H1 (cell line): ENCODE measurements around the gene SUSD6. TPM values are rescaled to one million over a fixed set of nuclear protein-coding genes. Genes with fewer than 3 reads are reported as not detected.

Experiments used
- CTCF ChIA-PET: fragments of 300-600 bp; sonication (Branson Sonifier 250); formaldehyde crosslinking; loops from one replicate; lab custom pipeline; 2021; ENCODE audit not compliant: partially characterized antibody; lab: Charles Lee
- POLR2A ChIA-PET: fragments of 300-600 bp; sonication (Branson Sonifier 250); formaldehyde crosslinking; loops from one replicate; lab custom pipeline; 2021; ENCODE audit warnings: inconsistent platforms; ENCODE audit not compliant: partially characterized antibody; lab: Charles Lee
- DNase-seq, 2 experiments: peaks; one replicate each; pipeline versions ENCODE4 v3.0.0 to v3.0.0-alpha.2; 2010 to 2022; ENCODE audit warnings: low spot score in 2 of 2, low read depth in 1 of 2, mixed read lengths in 1 of 2
- FAIRE-seq: peaks from 2 replicates; lab custom pipeline; 2011; peaks lifted over from hg19 to GRCh38; lab: Jason Lieb, UNC
- H2AFZ ChIP-seq: 2 replicates; pipeline ENCODE4 v1.8.1; 2012; ENCODE audit warnings: low read length, inconsistent platforms
- H2AK5ac ChIP-seq: 2 replicates; pipeline ENCODE4 v1.6.1; 2013; ENCODE audit warnings: low read depth, low read length
- H2BK120ac ChIP-seq: replicated peaks from 2 replicates; pipeline ENCODE3; 2013; ENCODE audit warnings: low read depth, low read length, inconsistent platforms
- H2BK12ac ChIP-seq: 2 replicates; pipeline ENCODE4 v1.6.1; 2013; ENCODE audit warnings: low read depth, low read length
- H2BK15ac ChIP-seq: 2 replicates; pipeline ENCODE4 v1.6.1; 2013; ENCODE audit warnings: low read length
- H2BK20ac ChIP-seq: 2 replicates; pipeline ENCODE4 v1.6.1; 2013; ENCODE audit warnings: low read length
- H2BK5ac ChIP-seq: 2 replicates; pipeline ENCODE4 v1.6.1; 2013; ENCODE audit warnings: low read depth, low read length
- H3K14ac ChIP-seq: 2 replicates; pipeline ENCODE4 v1.6.1; 2013; ENCODE audit warnings: inconsistent platforms; ENCODE audit not compliant: insufficient read length
- H3K18ac ChIP-seq: 2 replicates; pipeline ENCODE4 v1.6.1; 2013; ENCODE audit warnings: low read length; ENCODE audit errors: extremely low read depth
- H3K23ac ChIP-seq: 2 replicates; pipeline ENCODE4 v1.6.1; 2013; ENCODE audit warnings: inconsistent platforms; ENCODE audit not compliant: insufficient read length
- H3K23me2 ChIP-seq: 2 replicates; pipeline ENCODE4 v1.6.1; 2013; ENCODE audit warnings: low read depth, low read length
- H3K27ac ChIP-seq: 2 replicates; pipeline ENCODE4 v1.6.1; 2011; ENCODE audit warnings: low read depth, low read length, inconsistent platforms
- H3K27me3 ChIP-seq, 4 experiments: replicated peaks in 1 of 4; 1 replicate in 1 of 4; 2 replicates in 3 of 4; pipeline versions ENCODE4 v1.6.1 to v1.8.1; 2011 to 2013; ENCODE audit warnings: low read length in 3 of 4, mild to moderate bottlenecking in 3 of 4, inconsistent platforms in 2 of 4, mixed read lengths in 2 of 4, moderate library complexity in 1 of 4; ENCODE audit not compliant: control insufficient read depth in 3 of 4, insufficient read depth in 3 of 4; ENCODE audit errors: extremely low read depth in 1 of 4
- H3K36me3 ChIP-seq, 4 experiments: 2 replicates each; pipeline versions ENCODE4 v1.6.1 to v1.8.1; 2011 to 2013; ENCODE audit warnings: mild to moderate bottlenecking in 4 of 4, low read length in 3 of 4, moderate library complexity in 2 of 4, control low read depth in 1 of 4, inconsistent platforms in 1 of 4; ENCODE audit not compliant: insufficient read depth in 4 of 4, control insufficient read depth in 2 of 4
- H3K4ac ChIP-seq: replicated peaks from 2 replicates; pipeline ENCODE3; 2013; ENCODE audit warnings: low read length, low read depth, mixed read lengths, inconsistent platforms; ENCODE audit not compliant: insufficient read length
- H3K4me1 ChIP-seq, 4 experiments: replicated peaks in 1 of 4; 1 replicate in 1 of 4; 2 replicates in 3 of 4; pipeline versions ENCODE4 v1.6.1 to v1.8.1; 2011 to 2013; ENCODE audit warnings: low read length in 3 of 4, inconsistent platforms in 2 of 4, mixed read lengths in 1 of 4; ENCODE audit not compliant: insufficient read depth in 4 of 4, control insufficient read depth in 3 of 4
- H3K4me2 ChIP-seq, 2 experiments: 2 replicates each; pipeline versions ENCODE4 v1.6.1 to v1.8.1; 2011 to 2013; ENCODE audit warnings: low read depth in 2 of 2, low read length in 2 of 2, control low read depth in 1 of 2, inconsistent platforms in 1 of 2, mild to moderate bottlenecking in 1 of 2; ENCODE audit not compliant: insufficient read depth in 1 of 2
- H3K4me3 ChIP-seq, 4 experiments: fragments of 200-600, 300-600 bp in 1 of 4; sonication (generic), shearing (Covaris generic), sonication (Bioruptor Twin) in 1 of 4; 2 replicates each; pipeline versions ENCODE4 v1.5.1 to v1.8.1; 2011 to 2016; ENCODE audit warnings: low read length in 4 of 4, low read depth in 3 of 4, control low read depth in 2 of 4, inconsistent platforms in 2 of 4, mild to moderate bottlenecking in 2 of 4, mixed read lengths in 1 of 4, moderate library complexity in 1 of 4; ENCODE audit not compliant: insufficient read depth in 2 of 4; ENCODE audit errors: extremely low read depth in 1 of 4
- H3K56ac ChIP-seq: replicated peaks from 2 replicates; pipeline ENCODE3; 2013; ENCODE audit warnings: low read depth, mild to moderate bottlenecking, mixed read lengths, low read length, inconsistent platforms; ENCODE audit not compliant: insufficient read length
- H3K79me1 ChIP-seq: 2 replicates; pipeline ENCODE4 v1.6.1; 2013; ENCODE audit warnings: low read depth, low read length, control low read depth
- H3K79me2 ChIP-seq, 2 experiments: 2 replicates each; pipeline versions ENCODE4 v1.6.1 to v1.8.1; 2012 to 2013; ENCODE audit warnings: low read length in 2 of 2, mild to moderate bottlenecking in 2 of 2, inconsistent platforms in 1 of 2; ENCODE audit not compliant: insufficient read depth in 2 of 2, control insufficient read depth in 1 of 2
- H3K9ac ChIP-seq, 4 experiments: replicated peaks in 1 of 4; 1 replicate in 1 of 4; 2 replicates in 3 of 4; pipeline versions ENCODE4 v1.6.1 to v1.8.1; 2011 to 2013; ENCODE audit warnings: low read depth in 3 of 4, low read length in 3 of 4, control low read depth in 2 of 4, mild to moderate bottlenecking in 2 of 4, moderate library complexity in 2 of 4, inconsistent platforms in 1 of 4; ENCODE audit errors: extremely low read depth in 1 of 4
- H3K9me3 ChIP-seq, 2 experiments: 2 replicates each; pipeline versions ENCODE4 v1.6.1 to v1.8.1; 2012 to 2013; ENCODE audit warnings: mild to moderate bottlenecking in 2 of 2, moderate library complexity in 2 of 2, control low read depth in 1 of 2, inconsistent platforms in 1 of 2, low read depth in 1 of 2, low read length in 1 of 2, mixed read lengths in 1 of 2; ENCODE audit not compliant: insufficient read depth in 2 of 2
- H4K20me1 ChIP-seq, 2 experiments: replicated peaks in 1 of 2; 2 replicates each; pipeline versions ENCODE3 to v1.8.1; 2011 to 2013; ENCODE audit warnings: inconsistent platforms in 2 of 2, low read length in 2 of 2, mild to moderate bottlenecking in 1 of 2; ENCODE audit not compliant: insufficient read depth in 2 of 2, control insufficient read depth in 1 of 2
- H4K5ac ChIP-seq: 2 replicates; pipeline ENCODE4 v1.6.1; 2013; ENCODE audit warnings: low read length, low read depth, mixed read lengths, inconsistent platforms; ENCODE audit not compliant: insufficient read length
- H4K8ac ChIP-seq: 2 replicates; pipeline ENCODE4 v1.8.0; 2013; ENCODE audit warnings: mild to moderate bottlenecking, moderate library complexity, low read length, inconsistent platforms; ENCODE audit not compliant: insufficient read depth; ENCODE audit errors: extremely low read depth
- H4K91ac ChIP-seq: replicated peaks from 2 replicates; pipeline ENCODE3; 2013; ENCODE audit warnings: low read length, mixed read lengths, inconsistent platforms; ENCODE audit not compliant: insufficient read length
- JUND ChIP-seq: IDR thresholded peaks from 2 replicates; pipeline ENCODE4 v1.6.1; 2011; ENCODE audit warnings: mild to moderate bottlenecking, improper control_type of control experiment, low read length
- RAD21 ChIP-seq, 2 experiments: IDR thresholded peaks in 1 of 2; conservative IDR thresholded peaks in 1 of 2; 2 replicates each; pipeline ENCODE4 v1.6.1; 2011; ENCODE audit warnings: low read depth in 2 of 2, low read length in 2 of 2, improper control_type of control experiment in 1 of 2, inconsistent platforms in 1 of 2, mild to moderate bottlenecking in 1 of 2, moderate library complexity in 1 of 2
- WGBS, 2 experiments: shearing (Covaris generic) in 1 of 2; methylation state at CpG; one replicate each; pipeline versions ENCODE4 v1.1.6 to v1.1.7; 2013 to 2015; ENCODE audit warnings: low lambda C conversion rate in 2 of 2, mixed read lengths in 2 of 2, inconsistent platforms in 1 of 2, low coverage in 1 of 2, missing lambda C conversion rate in 1 of 2; ENCODE audit not compliant: insufficient replicate concordance in 2 of 2, insufficient coverage in 1 of 2, insufficient read length in 1 of 2; ENCODE audit errors: extremely low coverage in 1 of 2, missing lambda C conversion rate in 1 of 2; 5-methylcytosine and 5-hydroxymethylcytosine counted together
- polyA plus RNA-seq, 7 experiments: library from polyadenylated mRNA; depleted of rRNA in 3 of 7; stranded (reverse) in 5 of 7; unstranded in 2 of 7; fragments of >200 nt in 5 of 7; fragments of 200-250 nt in 2 of 7; gene quantifications; 1 replicate in 5 of 7; 2 replicates in 1 of 7; 4 replicates in 1 of 7; pipeline versions ENCODE4 v1.2.1 to v1.2.3, GENCODE V29; 2011 to 2013; ENCODE audit warnings: missing spikeins in 2 of 7, mixed read lengths in 2 of 7
- total RNA-seq: library from RNA; stranded (reverse); fragmentation: NEBNext Ultra II Directional; extraction: Animal tissue kit (Norgen Biotek cat#: 25700); gene quantifications from 2 replicates; pipeline ENCODE4 v1.2.1, GENCODE V29; 2021
- TF ChIP-seq, protein P1 (sequence below), 3 experiments: IDR thresholded peaks; 1 replicate in 2 of 3; 2 replicates in 1 of 3; pipeline versions ENCODE4 v1.5.1 to v1.6.1; 2011; ENCODE audit warnings: low read length in 3 of 3, mild to moderate bottlenecking in 3 of 3, inconsistent platforms in 2 of 3, low read depth in 1 of 3, moderate library complexity in 1 of 3; ENCODE audit not compliant: insufficient read depth in 1 of 3; ENCODE audit errors: control extremely low read depth in 1 of 3

Gene SUSD6
- total and polyA plus RNA-seq, 2 of the 8 experiments (the other 6 are each of a cell fraction or from before 2014, with no cell fraction given): 3.0 to 3.8 TPM

DNA sequence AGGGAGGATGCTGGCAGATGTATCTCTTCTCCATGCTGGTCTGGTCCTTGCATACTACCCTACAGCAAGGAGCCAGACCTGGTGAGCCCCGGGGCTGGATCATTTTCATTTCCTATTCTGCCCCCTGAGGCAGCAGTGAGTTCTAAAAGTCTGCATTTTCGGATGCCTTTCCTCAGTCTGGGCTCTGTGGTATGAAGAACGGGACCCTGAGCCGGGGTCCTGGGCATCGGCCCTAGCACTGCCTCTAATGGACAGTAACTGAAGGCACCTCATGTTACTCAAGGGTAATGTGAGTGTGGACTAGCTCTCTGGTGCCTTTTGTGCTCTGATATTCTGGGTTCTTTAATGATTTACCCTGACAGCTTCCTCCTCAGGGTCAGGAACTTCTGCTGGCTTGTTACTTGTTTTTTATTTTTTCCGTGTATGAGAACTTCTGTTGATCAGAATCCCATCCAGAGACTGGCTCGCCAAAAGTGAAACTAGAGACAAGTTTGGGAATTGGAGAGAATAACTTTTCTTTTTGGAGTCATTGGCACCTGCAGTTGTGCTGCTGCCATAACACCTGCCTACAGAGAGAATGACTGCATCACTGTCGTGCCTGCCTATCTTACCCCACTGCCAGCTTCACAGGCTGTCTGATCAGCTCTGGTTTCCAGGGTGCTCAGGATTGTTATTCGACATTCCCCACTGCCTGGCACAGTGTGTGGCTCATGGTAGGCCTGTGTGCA is 62.3 kb downstream of the SUSD6 start:
- H3K79me2 ChIP-seq: no peaks in the 10 kb centered on the region

More for the DNA sequence above, 62.3 kb downstream of the SUSD6 start:
- Histone ChIP-seq H2BK120ac (no peak overlapping the region), H3K23me2 (no peaks in the 10 kb centered on the region), H2BK15ac (no peak overlapping the region; the same call in 1 of the 2 replicates), H3K27me3 (no peaks in the 10 kb centered on the region), H4K5ac (no peak overlapping the region), H4K91ac (no peak overlapping the region), H3K18ac (no peak overlapping the region), H3K4me3 (no peak overlapping the region), H3K36me3 (no peaks in the 10 kb centered on the region; a peak in 1 of 8 replicates), H4K20me1 (peaks cover 0 to 1% of the 10 kb centered on the region in 2 experiments), H2BK5ac (no peak overlapping the region), H3K4me2 (no peak overlapping the region), H3K56ac (no peak overlapping the region), H3K4ac (no peak overlapping the region), H4K8ac (no peak overlapping the region), H3K9me3 (no peaks in the 10 kb centered on the region), H2AK5ac (no peak overlapping the region), H3K27ac (no peak overlapping the region), H3K9ac (peak overlapping the region in 1 of 4 experiments; percentile 28; a peak in 1 of 7 replicates), H3K14ac (no peak overlapping the region), H3K79me1 (0 out of 2 replicates have a peak, but pooled peaks cover 2% of the 10 kb centered on the region), H3K4me1 (peaks cover 0 to 5% (median 4%) of the 10 kb centered on the region in 4 experiments; a peak in 3 of 7 replicates), H2AFZ (no peak overlapping the region), H3K23ac (no peak overlapping the region), H2BK20ac (no peak overlapping the region), H2BK12ac (no peak overlapping the region)
- FAIRE-seq: no peak
- ChIA-PET CTCF (interaction anchor here (0.6 to 2.6 kb wide), 11 partner anchors 9 to 1833 kb away, joined by 3 to 12 read pairs (median 3); no protein-coding TSS in a partner anchor), POLR2A (interaction anchor here (1.0 kb wide), 1 partner anchor 8 kb away, joined by 3 read pairs; no protein-coding TSS in a partner anchor)
- WGBS, 2 experiments: 86% methylated on average over 9 of the region's 9 CpGs; no CpG with 5 or more reads in 1 of the 2 experiments
- TF ChIP-seq RAD21 (IDR thresholded peaks at IDR 0.05 in 1 of 2, conservative IDR thresholded peaks at IDR 0.05 in 1 of 2; ENCODE audit: low read depth in 2 of 2, low read length in 2 of 2): peak; percentile 10 to 40; a peak in 3 of 4 replicates
- no peak for TF ChIP-seq JUND
- TF ChIP-seq, protein P1, sequence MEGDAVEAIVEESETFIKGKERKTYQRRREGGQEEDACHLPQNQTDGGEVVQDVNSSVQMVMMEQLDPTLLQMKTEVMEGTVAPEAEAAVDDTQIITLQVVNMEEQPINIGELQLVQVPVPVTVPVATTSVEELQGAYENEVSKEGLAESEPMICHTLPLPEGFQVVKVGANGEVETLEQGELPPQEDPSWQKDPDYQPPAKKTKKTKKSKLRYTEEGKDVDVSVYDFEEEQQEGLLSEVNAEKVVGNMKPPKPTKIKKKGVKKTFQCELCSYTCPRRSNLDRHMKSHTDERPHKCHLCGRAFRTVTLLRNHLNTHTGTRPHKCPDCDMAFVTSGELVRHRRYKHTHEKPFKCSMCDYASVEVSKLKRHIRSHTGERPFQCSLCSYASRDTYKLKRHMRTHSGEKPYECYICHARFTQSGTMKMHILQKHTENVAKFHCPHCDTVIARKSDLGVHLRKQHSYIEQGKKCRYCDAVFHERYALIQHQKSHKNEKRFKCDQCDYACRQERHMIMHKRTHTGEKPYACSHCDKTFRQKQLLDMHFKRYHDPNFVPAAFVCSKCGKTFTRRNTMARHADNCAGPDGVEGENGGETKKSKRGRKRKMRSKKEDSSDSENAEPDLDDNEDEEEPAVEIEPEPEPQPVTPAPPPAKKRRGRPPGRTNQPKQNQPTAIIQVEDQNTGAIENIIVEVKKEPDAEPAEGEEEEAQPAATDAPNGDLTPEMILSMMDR (IDR thresholded peaks at IDR 0.05; ENCODE audit: control extremely low read depth in 1 of 3, insufficient read depth in 1 of 3, low read depth in 1 of 3, low read length in 3 of 3): peak in 2 of 3 experiments; percentile 14 to 23; a peak in 3 of 4 replicates
- DNase-seq: no peak
